ENCODE results near the gene NPC1. TPM values are rescaled to one million over a fixed set of nuclear protein-coding genes. Genes with fewer than 3 reads are reported as not detected.
A peak's percentile ranks its signal among the peaks of the same experiment; 100 is the strongest.

The NPC1 gene
- total and polyA plus RNA-seq, 4 donors: 9.5 to 46.7 (median 27.3) TPM

DNA sequence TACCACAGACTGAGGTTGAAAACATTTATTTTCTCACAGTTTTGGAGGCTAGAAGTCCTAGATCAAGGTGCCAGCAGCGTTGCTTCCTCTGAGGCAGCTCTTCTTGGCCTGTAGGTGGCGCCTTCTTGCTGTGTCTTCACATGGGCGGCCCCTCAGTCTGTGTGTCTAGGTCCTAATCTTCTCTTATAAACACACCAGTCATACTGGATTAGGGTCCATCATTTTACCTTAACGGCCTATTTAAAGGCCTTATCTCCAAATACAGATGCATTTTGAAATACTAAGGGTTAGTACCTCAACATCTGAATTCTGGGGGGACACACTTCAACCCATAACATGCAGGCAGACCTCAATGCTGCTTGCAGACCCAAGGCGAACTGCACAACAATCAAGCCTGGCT is 87.4 kb downstream of the NPC1 start:
- Histone ChIP-seq H3K4me1 (ENCODE audit: control insufficient read depth in 4 of 4, insufficient read depth in 4 of 4, low read length in 3 of 4) (peaks cover 0 to 7% (median 0%) of the 10 kb centered on the region in 4 donors), H3K9ac (ENCODE audit: low read depth in 1 of 2, low read length in 2 of 2) (no peak overlapping the region), H3K27ac (ENCODE audit: low read depth in 1 of 2, low read length in 2 of 2) (no peak overlapping the region), H3K27me3 (ENCODE audit: control insufficient read depth in 4 of 4, insufficient read depth in 4 of 4, low read length in 3 of 4) (no peaks in the 10 kb centered on the region), H3K9me3 (ENCODE audit: control insufficient read depth in 4 of 4, low read length in 3 of 4) (no peaks in the 10 kb centered on the region), H3K36me3 (ENCODE audit: control insufficient read depth in 4 of 4, insufficient read depth in 3 of 4, low read depth in 1 of 4, low read length in 3 of 4) (no peaks in the 10 kb centered on the region), H3K4me3 (ENCODE audit: low read depth in 1 of 3, low read length in 3 of 3) (no peak overlapping the region)
- WGBS: 26% methylated on average over 5 of the region's 5 CpGs
- no peak for TF ChIP-seq JUND (IDR thresholded peaks at IDR 0.05)
- peak; percentile 82 to 84 for TF ChIP-seq RAD21 (IDR thresholded peaks at IDR 0.05)
- no peak for TF ChIP-seq EGR1 (IDR thresholded peaks at IDR 0.05; ENCODE audit: low read depth in 2 of 2)
- no peak for TF ChIP-seq FOXA1 (IDR thresholded peaks at IDR 0.05)
- TF ChIP-seq RXRA (IDR thresholded peaks at IDR 0.05): no peak
- TF ChIP-seq TAF1 (conservative IDR thresholded peaks at IDR 0.05): no peak
- TF ChIP-seq HNF4A (conservative IDR thresholded peaks at IDR 0.05): no peak
- TF ChIP-seq, protein P1, sequence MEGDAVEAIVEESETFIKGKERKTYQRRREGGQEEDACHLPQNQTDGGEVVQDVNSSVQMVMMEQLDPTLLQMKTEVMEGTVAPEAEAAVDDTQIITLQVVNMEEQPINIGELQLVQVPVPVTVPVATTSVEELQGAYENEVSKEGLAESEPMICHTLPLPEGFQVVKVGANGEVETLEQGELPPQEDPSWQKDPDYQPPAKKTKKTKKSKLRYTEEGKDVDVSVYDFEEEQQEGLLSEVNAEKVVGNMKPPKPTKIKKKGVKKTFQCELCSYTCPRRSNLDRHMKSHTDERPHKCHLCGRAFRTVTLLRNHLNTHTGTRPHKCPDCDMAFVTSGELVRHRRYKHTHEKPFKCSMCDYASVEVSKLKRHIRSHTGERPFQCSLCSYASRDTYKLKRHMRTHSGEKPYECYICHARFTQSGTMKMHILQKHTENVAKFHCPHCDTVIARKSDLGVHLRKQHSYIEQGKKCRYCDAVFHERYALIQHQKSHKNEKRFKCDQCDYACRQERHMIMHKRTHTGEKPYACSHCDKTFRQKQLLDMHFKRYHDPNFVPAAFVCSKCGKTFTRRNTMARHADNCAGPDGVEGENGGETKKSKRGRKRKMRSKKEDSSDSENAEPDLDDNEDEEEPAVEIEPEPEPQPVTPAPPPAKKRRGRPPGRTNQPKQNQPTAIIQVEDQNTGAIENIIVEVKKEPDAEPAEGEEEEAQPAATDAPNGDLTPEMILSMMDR (IDR thresholded peaks at IDR 0.05; ENCODE audit: low read depth, low read length, missing input control): peak; percentile 74
- no peak for TF ChIP-seq FOXA2 (IDR thresholded peaks at IDR 0.05)
- DNase-seq (ENCODE audit: low spot score): peak; percentile 71

DNA sequence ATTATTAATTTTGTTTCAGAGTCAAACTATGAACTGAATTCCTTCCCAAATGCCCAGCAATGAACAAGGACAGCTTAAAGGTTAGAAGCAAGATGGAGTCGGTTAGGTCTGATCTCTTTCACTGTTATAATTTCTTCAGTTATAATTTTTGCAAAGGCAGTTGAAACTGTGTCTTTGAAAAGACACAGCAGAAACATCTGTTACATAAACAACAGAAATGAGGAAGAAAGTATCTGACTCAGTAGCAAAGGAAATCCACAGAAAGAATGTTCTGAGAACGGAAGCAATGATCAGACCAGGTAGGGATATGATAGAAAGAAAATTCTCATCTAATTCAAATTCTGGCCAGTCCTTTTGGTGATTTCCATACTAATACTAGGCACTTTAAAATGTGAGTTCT is 88.2 kb downstream of the NPC1 start:
- H3K9ac ChIP-seq (ENCODE audit: low read depth in 1 of 2, low read length in 2 of 2): no peak overlapping the region
- WGBS: 87% methylated on average over 2 of the region's 2 CpGs
- no peak overlapping the region for H3K4me3 ChIP-seq (ENCODE audit: low read depth in 1 of 3, low read length in 3 of 3)
- H3K27me3 ChIP-seq (ENCODE audit: control insufficient read depth in 4 of 4, insufficient read depth in 4 of 4, low read length in 3 of 4): no peaks in the 10 kb centered on the region
- H3K4me1 ChIP-seq (ENCODE audit: control insufficient read depth in 4 of 4, insufficient read depth in 4 of 4, low read length in 3 of 4): peaks cover 0 to 7% (median 0%) of the 10 kb centered on the region in 4 donors
- H3K27ac ChIP-seq (ENCODE audit: low read depth in 1 of 2, low read length in 2 of 2): no peak overlapping the region
- H3K36me3 ChIP-seq (ENCODE audit: control insufficient read depth in 4 of 4, insufficient read depth in 3 of 4, low read depth in 1 of 4, low read length in 3 of 4): no peaks in the 10 kb centered on the region
- no peak for TF ChIP-seq YY1 (IDR thresholded peaks at IDR 0.05)
- TF ChIP-seq, protein P2, sequence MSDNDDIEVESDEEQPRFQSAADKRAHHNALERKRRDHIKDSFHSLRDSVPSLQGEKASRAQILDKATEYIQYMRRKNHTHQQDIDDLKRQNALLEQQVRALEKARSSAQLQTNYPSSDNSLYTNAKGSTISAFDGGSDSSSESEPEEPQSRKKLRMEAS (IDR thresholded peaks at IDR 0.05): no peak
- TF ChIP-seq, protein P3, sequence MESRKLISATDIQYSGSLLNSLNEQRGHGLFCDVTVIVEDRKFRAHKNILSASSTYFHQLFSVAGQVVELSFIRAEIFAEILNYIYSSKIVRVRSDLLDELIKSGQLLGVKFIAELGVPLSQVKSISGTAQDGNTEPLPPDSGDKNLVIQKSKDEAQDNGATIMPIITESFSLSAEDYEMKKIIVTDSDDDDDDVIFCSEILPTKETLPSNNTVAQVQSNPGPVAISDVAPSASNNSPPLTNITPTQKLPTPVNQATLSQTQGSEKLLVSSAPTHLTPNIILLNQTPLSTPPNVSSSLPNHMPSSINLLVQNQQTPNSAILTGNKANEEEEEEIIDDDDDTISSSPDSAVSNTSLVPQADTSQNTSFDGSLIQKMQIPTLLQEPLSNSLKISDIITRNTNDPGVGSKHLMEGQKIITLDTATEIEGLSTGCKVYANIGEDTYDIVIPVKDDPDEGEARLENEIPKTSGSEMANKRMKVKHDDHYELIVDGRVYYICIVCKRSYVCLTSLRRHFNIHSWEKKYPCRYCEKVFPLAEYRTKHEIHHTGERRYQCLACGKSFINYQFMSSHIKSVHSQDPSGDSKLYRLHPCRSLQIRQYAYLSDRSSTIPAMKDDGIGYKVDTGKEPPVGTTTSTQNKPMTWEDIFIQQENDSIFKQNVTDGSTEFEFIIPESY (IDR thresholded peaks at IDR 0.05): no peak
- TF ChIP-seq, protein P4, sequence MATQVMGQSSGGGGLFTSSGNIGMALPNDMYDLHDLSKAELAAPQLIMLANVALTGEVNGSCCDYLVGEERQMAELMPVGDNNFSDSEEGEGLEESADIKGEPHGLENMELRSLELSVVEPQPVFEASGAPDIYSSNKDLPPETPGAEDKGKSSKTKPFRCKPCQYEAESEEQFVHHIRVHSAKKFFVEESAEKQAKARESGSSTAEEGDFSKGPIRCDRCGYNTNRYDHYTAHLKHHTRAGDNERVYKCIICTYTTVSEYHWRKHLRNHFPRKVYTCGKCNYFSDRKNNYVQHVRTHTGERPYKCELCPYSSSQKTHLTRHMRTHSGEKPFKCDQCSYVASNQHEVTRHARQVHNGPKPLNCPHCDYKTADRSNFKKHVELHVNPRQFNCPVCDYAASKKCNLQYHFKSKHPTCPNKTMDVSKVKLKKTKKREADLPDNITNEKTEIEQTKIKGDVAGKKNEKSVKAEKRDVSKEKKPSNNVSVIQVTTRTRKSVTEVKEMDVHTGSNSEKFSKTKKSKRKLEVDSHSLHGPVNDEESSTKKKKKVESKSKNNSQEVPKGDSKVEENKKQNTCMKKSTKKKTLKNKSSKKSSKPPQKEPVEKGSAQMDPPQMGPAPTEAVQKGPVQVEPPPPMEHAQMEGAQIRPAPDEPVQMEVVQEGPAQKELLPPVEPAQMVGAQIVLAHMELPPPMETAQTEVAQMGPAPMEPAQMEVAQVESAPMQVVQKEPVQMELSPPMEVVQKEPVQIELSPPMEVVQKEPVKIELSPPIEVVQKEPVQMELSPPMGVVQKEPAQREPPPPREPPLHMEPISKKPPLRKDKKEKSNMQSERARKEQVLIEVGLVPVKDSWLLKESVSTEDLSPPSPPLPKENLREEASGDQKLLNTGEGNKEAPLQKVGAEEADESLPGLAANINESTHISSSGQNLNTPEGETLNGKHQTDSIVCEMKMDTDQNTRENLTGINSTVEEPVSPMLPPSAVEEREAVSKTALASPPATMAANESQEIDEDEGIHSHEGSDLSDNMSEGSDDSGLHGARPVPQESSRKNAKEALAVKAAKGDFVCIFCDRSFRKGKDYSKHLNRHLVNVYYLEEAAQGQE (IDR thresholded peaks at IDR 0.05): no peak
- no peak for TF ChIP-seq RXRA (IDR thresholded peaks at IDR 0.05)
- TF ChIP-seq SP1 (IDR thresholded peaks at IDR 0.05): no peak
- TF ChIP-seq EGR1 (IDR thresholded peaks at IDR 0.05; ENCODE audit: low read depth in 2 of 2): no peak
- TF ChIP-seq NR2F2 (IDR thresholded peaks at IDR 0.05): no peak
- TF ChIP-seq, protein P5, sequence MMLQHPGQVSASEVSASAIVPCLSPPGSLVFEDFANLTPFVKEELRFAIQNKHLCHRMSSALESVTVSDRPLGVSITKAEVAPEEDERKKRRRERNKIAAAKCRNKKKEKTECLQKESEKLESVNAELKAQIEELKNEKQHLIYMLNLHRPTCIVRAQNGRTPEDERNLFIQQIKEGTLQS (IDR thresholded peaks at IDR 0.05): no peak
- no peak for TF ChIP-seq FOXA1 (IDR thresholded peaks at IDR 0.05)
- TF ChIP-seq HNF4A (conservative IDR thresholded peaks at IDR 0.05): no peak
- TF ChIP-seq TAF1 (conservative IDR thresholded peaks at IDR 0.05): no peak
- TF ChIP-seq RAD21 (IDR thresholded peaks at IDR 0.05): no peak
- no peak for TF ChIP-seq HNF4G (IDR thresholded peaks at IDR 0.05)
- no peak for TF ChIP-seq GABPA (IDR thresholded peaks at IDR 0.05 in 1 of 2, conservative IDR thresholded peaks at IDR 0.05 in 1 of 2)
- no peak for TF ChIP-seq FOXA2 (IDR thresholded peaks at IDR 0.05)
- no peak for TF ChIP-seq JUND (IDR thresholded peaks at IDR 0.05)
- TF ChIP-seq, protein P1 (IDR thresholded peaks at IDR 0.05; ENCODE audit: low read depth, low read length, missing input control): no peak
- DNase-seq (ENCODE audit: low spot score): no peak
- no peaks in the 10 kb centered on the region for H3K9me3 ChIP-seq (ENCODE audit: control insufficient read depth in 4 of 4, low read length in 3 of 4)

Data from liver (tissue), 9 donors.